Keratinocyte (primary cell): ENCODE results near the gene TBX21.
A peak's percentile ranks its signal among the peaks of the same experiment; 100 is the strongest.

Source experiments
- EZH2 ChIP-seq: IDR thresholded peaks from one replicate; pipeline ENCODE4 v1.6.1; 2012; ENCODE audit warnings: inconsistent platforms, mild to moderate bottlenecking, low read length, moderate library complexity
- TF ChIP-seq, protein P1 (sequence below), 3 experiments: IDR thresholded peaks in 1 of 3; conservative IDR thresholded peaks in 1 of 3; optimal IDR thresholded peaks in 1 of 3; 2 replicates in 2 of 3; 3 replicates in 1 of 3; pipeline versions ENCODE3 to v1.5.1; 2011; ENCODE audit warnings: low read length in 3 of 3, mild to moderate bottlenecking in 3 of 3, moderate library complexity in 2 of 3, control low read depth in 1 of 3, inconsistent platforms in 1 of 3; ENCODE audit not compliant: insufficient read depth in 2 of 3; ENCODE audit errors: extremely low read depth in 1 of 3

GRCh38 chr17:47776330-47777197 is 43.5 kb downstream of the TBX21 start:
- TF ChIP-seq, protein P1, sequence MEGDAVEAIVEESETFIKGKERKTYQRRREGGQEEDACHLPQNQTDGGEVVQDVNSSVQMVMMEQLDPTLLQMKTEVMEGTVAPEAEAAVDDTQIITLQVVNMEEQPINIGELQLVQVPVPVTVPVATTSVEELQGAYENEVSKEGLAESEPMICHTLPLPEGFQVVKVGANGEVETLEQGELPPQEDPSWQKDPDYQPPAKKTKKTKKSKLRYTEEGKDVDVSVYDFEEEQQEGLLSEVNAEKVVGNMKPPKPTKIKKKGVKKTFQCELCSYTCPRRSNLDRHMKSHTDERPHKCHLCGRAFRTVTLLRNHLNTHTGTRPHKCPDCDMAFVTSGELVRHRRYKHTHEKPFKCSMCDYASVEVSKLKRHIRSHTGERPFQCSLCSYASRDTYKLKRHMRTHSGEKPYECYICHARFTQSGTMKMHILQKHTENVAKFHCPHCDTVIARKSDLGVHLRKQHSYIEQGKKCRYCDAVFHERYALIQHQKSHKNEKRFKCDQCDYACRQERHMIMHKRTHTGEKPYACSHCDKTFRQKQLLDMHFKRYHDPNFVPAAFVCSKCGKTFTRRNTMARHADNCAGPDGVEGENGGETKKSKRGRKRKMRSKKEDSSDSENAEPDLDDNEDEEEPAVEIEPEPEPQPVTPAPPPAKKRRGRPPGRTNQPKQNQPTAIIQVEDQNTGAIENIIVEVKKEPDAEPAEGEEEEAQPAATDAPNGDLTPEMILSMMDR (optimal IDR thresholded peaks at IDR 0.05 in 1 of 3, IDR thresholded peaks at IDR 0.05 in 1 of 3, conservative IDR thresholded peaks at IDR 0.05 in 1 of 3; ENCODE audit: extremely low read depth in 1 of 3, insufficient read depth in 2 of 3, low read length in 3 of 3) = peak; percentile 58 to 65 (median 63)
- no peak for TF ChIP-seq EZH2
